HG02938 (cell line): ENCODE measurements around the gene HES5.
A peak's percentile ranks its signal among the peaks of the same experiment; 100 is the strongest.

ENCODE experiments used
- ATAC-seq: cut with Tn5 transposase; IDR thresholded peaks from one replicate; pipeline ENCODE4 v1.9.1; 2021; ENCODE audit warnings: mild to moderate bottlenecking, moderate library complexity; ENCODE audit not compliant: unreplicated experiment

Gene HES5

GRCh38 chr1:2547210-2548067 lies 17.4 kb upstream of the HES5 start:
- ATAC-seq: no peak

GRCh38 chr1:2546515-2547209 lies 16.6 kb upstream of the HES5 start:
- peak; percentile 29 for ATAC-seq

DNA sequence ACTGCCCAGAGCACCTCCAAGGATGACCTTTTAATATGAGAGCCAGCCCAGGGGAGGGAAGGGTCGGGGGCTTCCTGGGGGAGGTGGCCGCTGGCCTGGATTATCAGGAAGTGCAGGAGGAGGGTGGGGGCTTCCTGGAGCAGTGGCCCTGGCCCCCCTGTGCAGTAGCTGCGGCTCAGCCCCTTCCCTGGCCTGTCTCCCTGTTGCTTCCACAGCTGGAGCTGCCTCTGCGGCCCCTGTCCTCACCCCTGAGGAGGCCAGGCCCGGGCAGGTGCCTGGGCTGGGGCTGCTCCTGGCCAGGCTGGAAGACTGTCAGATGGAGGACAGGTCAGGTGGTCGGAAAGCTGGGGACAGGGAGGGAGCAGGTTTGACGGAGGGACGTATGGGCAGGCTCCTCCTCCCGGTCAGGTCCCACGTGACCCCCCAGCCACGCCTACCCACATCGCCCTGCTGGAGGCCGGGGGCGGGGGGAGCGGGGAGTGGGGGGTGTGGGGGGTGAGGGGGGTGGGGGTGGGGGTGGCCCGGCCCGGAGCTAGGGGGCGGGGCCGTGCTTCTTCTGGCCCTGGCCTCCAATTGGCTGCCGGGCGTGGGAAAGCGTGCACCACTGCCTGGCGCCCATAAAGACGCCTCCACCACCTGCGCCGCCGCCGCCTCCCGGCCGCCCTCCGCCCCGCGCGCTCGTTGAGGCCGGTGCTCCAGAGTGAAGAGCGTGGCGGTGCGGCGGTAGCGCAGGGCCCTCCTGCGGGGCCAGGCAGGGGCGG lies 15.9 kb upstream of the HES5 start:
- ATAC-seq: peak; percentile 23

DNA sequence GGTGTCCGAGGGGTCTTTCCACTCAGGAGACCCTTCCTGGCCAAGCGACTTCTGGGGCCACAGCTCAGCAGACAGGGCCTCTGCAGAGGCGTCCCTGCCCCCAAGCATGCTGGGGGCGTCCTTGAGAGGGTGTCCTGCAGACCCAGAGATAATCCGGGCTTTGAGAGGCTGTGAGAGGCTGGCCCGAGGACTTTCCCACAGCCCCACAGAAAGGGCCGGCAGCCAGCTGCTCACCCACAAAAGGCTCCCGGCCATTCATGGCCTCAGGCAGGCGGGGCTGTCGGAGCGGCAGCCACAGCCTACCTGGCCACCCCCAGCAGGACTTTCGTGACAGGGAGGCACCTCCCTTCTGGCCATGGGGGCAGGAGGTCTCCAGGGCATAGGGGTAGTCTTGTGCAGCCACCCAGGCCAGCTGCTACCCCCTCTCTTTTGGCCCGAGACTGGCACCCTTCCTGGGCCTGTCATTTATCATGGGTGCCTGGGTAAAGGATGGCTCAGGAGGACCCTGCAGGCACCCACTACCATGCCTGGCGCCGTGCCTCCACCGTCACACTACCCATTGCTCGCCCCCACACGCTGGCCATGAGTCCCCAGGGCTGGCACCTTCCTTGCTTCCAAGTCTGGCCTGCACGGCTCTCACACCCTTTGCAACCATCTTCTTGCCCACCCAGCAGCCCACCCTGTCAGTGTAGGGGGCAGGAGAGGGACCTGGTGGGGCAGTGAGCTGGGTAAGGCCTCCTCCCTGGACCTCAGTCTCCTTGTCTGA lies 15.0 kb upstream of the HES5 start:
- no peak for ATAC-seq

DNA sequence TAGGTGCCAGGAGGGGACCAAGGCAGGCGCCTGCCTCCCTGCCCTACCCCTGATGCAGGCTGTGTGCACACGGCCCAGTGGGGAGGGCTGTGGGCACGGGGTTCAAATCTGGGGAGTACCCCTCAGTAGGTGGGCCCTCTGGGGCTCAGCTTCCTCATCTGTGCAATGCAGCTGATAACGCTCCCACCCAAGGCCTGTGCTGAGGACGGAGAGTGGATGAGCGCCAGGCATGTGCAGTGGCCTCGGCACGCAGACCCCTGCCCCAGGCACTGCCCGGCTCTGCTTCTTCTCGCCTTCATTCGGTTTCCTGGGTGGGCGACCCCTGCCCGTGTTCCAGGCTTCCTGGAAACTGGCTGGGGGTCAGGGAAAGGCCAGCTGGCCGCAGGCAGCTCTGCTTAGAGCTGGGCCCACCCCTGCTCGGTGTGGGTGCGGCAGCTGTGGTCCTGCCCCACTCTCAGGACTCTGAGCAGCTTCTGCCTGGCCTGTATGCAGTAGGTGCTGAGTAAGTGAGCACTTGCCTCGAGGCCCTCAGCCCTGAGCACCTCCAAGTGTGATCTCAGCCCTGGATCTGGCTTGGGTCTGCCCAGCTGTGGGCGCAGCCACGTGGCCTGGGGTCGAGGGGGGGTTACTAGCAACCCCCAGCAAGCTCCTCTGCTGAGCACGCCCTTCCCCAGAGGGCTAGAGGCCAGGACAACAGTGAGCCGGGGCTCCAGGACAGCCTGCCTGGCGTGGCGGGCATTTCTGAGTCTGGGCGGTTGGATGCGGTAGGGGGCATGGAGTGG lies 14.2 kb upstream of the HES5 start:
- no peak for ATAC-seq

DNA sequence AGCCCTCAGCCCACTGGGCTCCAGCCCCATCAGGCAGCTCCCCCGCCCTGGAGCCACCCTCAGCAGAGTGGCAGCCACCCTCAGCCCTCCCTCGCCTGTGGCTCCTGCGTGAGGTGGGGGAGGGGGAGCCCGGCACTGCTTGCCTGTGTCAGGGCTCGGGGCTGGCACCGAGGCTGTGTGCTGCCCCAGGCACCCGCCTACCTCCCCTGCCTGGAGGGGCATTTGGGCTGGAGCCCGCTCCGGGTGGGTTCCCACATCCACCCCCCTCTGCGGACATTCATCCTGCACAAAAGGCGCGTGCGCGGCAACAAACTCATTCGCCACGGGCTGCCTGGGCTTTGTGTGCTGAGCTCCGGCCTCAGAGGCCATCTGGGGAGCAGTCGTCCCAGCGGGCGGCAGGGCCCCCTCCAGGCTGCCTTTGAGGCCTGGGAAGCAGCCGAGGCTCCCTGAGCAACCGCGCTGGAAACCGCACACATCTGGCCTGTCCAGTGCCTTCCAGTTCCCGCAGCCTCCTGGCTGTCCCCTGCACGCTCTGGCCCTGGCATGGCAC lies 13.6 kb upstream of the HES5 start:
- ATAC-seq: no peak

DNA sequence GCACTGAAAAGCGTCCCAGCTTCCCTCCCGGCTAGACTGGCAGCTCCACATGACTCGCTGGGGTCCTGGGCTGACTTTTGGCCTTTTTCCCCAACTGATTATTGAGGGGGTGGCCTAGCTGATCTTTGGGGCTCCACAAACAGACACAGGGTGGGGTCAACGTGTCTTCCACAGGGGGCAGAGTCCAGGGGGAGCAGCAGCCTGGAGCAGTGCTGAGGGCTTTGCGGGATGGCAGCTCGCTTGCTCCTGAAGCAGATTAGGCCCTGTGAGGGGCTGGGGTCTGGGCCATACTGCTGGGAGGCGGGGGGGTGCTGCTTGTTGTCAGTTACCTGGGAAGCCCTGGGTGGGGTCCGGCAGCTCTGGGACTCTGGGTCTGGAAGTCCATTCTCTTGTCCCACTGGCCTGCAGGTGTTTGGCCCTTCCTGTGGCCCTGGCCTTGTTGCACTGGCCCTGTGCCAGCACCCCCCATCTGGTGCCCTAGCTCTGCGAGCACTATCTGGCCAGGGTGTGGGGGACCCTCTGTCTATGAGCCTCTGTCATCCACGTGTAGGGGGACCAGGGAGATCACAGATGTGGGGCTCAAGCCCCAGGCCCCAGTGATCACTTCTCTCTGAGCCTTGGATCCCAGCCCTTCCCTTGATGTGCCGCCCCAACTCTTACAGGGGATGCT lies 12.3 kb upstream of the HES5 start:
- no peak for ATAC-seq

DNA sequence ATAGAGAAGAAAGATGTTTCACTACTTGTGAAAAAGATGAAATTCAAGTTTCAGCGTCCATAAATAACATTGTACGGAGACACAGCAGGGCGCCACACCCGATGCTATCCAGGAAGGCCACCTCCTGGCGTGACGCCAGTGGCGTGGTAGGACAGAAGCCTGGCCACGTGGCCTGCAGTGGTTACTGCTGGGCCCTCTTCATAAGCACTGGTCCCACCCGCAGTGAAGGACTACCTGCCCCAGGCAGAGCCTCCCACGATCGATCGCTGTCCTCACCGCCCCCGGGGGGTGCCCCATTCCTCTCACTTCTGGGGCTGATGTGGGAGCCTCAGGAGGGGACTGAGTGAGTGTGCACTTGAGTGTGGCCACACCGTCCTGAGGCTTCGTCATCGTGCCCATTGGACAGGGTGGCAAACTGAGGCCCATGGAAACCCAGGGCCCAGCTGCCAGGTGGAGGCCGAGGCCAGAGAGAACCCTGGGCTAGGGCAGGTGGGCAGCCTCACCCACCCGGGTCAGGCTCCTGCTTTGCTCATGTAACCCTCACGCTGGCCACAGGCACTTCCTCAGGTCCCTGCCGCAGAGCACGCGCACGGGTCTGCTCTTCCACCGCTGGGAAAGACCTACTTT lies 11.7 kb upstream of the HES5 start:
- no peak for ATAC-seq

- no peak for ATAC-seq
These were observed 10.9 kb upstream of the HES5 start for GRCh38 chr1:2540816-2541492.

GRCh38 chr1:2539312-2539907 lies 9.3 kb upstream of the HES5 start:
- ATAC-seq: no peak

GRCh38 chr1:2538872-2539271 lies 8.8 kb upstream of the HES5 start:
- ATAC-seq: no peak

GRCh38 chr1:2538376-2538775 lies 8.3 kb upstream of the HES5 start:
- no peak for ATAC-seq

DNA sequence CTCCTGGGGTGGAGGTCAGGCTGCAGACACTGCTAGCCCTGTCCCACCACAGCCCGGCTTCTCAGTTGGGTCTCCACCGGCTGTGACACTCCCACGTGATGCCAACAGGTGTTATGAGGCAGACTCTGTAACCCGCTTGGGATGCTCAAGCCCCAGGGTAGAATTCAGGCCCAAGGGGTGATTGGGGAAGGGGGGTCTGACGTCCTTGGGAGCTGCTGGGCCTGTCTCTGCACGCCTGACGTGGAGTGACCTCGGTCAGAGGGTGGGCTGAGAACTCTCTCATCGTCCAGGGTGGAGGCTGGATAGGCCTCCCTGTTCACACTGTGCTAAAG lies 7.7 kb upstream of the HES5 start:
- no peak for ATAC-seq

DNA sequence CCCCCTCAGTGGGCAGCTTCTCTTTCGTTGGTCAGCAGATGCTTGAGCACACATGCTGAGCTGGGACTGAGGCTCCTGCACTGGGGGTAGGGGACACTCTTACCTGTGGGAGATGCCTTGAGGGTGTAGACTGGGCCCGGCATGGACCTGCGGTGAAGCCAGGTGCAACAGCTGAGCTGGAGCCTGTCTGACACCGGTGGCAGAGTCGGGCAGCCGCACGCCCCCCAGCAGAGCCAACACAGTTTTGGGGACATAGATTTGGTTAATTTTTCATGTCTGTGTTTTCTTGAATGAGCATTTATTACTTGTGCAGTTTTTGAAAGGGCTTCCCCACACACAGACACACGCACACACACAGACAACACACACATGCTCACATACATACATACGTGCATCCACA lies 5.9 kb upstream of the HES5 start:
- no peak for ATAC-seq

DNA sequence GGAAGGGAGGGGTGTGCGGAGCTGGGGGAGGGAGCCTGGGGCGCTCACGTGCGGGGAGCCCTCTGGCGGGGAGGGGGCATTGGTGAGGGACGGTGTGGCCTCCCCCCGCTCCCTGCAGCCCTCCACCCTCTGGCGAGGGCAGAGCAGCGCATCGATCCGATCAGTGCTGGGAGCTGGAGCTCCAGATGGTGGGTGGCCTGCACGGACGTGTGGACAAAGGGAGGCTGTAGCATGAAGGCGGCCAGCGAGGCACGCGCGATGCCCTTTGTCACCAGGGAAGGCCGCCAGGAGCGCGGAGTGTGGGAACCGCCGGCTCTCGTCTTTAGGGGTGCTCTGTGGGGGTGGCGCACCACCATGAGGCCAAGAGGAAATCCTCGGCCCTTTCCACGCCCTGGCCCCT lies 5.4 kb upstream of the HES5 start:
- no peak for ATAC-seq

GRCh38 chr1:2534687-2535441 lies 4.8 kb upstream of the HES5 start:
- no peak for ATAC-seq

DNA sequence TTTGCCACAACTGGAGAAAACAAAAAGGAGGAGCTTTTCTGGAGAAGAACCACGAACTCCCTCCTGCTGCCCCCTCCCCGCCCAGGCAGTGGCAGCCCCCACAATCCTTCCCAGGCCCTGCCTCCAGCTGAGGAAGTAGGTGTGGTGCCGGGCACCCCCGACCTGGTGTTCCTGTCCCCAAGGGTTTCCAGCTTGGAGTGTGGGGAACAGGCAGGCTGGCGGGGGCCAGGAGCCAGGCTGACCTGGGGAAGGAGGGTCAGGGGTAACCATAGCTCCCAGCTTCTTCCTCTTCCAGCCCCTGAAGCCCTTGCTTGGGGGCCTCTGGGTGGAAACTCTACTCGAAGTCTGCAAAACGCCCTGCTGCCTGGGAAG lies 4.2 kb upstream of the HES5 start:
- ATAC-seq: no peak
